A172 (cell line): ENCODE data around the gene XPC. TPM values are rescaled to one million over a fixed set of nuclear protein-coding genes. Genes with fewer than 3 reads are reported as not detected.

ENCODE experiments used
- DNase-seq: peaks from one replicate; pipeline ENCODE4 v3.0.0-alpha.2; 2015; ENCODE audit warnings: low spot score
- total RNA-seq: library from RNA; depleted of rRNA; stranded (reverse); fragments of >200 nt; shearing (Covaris generic); gene quantifications from 2 replicates; pipeline ENCODE4 v1.2.3, GENCODE V29; 2014

Gene XPC
- total RNA-seq, 1 experiment from 2014 or later = 32.2 TPM

DNA sequence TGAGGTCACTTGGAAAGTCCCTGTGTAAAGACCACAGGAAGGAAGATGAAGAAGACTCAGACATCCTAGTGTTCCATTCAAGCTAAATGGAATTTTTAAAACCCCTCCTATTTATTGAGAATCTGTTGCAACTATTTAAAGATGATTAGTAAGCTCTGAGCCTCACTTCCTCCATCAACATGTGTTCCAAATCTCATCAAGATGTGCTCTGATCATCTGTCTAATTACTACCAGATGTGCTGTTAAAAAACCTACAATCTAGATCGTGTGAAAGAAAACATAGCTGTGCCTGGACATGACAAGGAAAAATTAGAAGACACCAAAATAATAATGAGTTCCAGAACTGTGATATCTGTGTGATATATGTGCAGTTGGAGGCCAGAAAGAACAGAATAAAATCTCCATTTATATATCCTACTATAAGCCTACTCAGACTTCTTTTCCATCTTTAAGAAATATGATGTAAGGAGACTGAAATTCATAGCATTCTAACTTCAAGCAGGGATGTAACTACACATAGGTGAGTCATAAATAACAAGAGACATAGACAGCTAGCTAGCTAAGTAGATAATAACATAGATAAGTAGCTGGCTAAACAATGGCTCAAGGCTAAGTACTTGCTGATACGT lies 7.8 kb downstream of the XPC start:
- DNase-seq = peak; percentile 10

- DNase-seq = no peak
Measured at GRCh38 chr3:14169871-14170270, 8.5 kb downstream of the XPC start.

- DNase-seq = no peak
Measured at GRCh38 chr3:14169435-14169834, 9.0 kb downstream of the XPC start.

GRCh38 chr3:14166877-14167603 lies 11.4 kb downstream of the XPC start:
- no peak for DNase-seq

GRCh38 chr3:14162178-14162577 lies 16.2 kb downstream of the XPC start:
- DNase-seq = no peak

GRCh38 chr3:14161282-14161681 lies 17.1 kb downstream of the XPC start:
- no peak for DNase-seq

- DNase-seq = no peak
Measured at GRCh38 chr3:14159426-14159825, 19.0 kb downstream of the XPC start.

- no peak for DNase-seq
Measured at GRCh38 chr3:14158370-14158769, 20.0 kb downstream of the XPC start.

GRCh38 chr3:14157951-14158350 lies 20.4 kb downstream of the XPC start:
- DNase-seq = no peak

GRCh38 chr3:14156843-14157561 lies 21.4 kb downstream of the XPC start:
- no peak for DNase-seq

GRCh38 chr3:14156201-14156600 lies 22.2 kb downstream of the XPC start:
- no peak for DNase-seq

DNA sequence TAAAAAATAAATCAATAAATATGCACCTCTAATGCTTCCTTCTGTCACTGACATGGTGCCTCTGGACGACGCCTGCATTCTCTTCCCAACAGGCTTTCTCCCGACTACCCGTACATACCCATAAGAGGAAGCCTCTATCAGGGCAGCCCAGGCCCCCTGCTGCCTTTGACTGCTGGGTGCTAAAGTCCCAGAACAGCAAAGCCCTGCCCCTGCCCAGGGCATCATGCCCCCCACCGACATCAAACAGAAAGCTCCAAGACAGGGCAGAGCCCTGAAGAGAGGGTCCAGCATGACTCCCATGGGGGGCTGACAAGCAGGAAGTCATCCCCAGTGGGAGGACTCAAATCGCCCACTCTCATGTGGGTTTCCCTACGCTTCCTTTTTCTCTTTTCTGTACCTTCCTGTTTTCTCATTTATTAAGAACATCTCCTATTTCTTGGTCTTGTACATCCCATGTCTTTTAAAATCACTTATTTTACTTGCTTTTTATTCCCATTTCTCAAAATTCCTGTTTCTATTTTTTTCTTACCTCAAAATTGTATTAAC lies 23.4 kb downstream of the XPC start:
- no peak for DNase-seq

- DNase-seq = no peak
Measured at GRCh38 chr3:14154276-14154675, 24.1 kb downstream of the XPC start.

DNA sequence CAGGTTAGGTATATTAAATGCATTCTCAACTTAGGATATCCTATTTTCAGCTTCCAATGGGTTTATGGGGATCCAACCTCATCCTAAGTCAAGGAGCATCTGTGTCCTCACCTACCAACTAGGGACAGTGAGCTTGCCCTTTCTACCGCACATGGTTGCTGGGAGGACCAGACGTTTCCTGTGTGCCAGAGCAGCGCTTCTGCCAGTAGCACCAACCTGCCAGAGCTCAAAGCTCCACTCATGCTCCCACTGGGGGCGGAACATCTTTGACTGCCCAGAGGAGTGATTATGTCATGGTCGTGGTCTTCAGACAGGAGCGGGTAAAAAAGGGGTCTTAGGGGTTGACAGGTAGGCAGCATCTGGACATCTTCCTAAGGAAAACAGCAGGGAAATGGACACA lies 24.7 kb downstream of the XPC start:
- no peak for DNase-seq

- DNase-seq = no peak
Measured at GRCh38 chr3:14152963-14153355, 25.4 kb downstream of the XPC start.

GRCh38 chr3:14152233-14152962 lies 26.0 kb downstream of the XPC start:
- no peak for DNase-seq

- DNase-seq = no peak
Measured at GRCh38 chr3:14151471-14152083, 26.8 kb downstream of the XPC start.

DNA sequence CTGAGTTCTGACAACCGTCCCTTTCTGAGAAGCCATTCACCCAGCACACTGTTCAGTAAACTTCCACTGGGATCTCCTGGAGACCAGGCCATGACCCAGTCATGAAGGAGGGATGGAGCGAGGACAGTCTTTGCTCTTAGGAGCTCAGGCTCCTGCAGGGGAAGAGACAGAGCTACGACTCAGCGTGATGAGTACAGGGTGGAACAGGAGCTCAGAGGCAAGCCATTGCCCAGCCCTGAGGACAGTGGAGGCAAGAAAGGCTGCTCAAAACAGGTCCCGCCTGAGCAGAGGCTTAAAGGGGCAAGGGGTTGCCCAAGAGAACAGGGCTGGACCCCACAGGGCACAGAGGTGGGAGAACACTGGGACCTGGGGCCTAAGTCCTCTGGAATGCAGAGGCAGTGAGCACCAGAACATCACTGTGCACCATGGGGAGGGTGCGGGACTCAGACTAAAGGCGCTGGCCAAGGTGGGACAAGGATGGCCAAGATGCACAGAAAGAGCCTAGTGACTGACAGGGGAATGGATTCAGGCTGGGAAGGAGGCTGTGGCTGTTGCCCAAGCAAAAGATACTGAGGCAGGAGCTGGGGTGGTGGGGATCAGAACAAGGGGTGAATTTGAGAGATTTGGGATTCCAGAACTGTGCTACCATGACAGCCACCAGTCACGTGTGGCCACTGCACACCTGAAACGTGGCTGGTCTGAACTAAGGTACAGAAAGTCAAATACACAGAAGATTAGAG lies 27.7 kb downstream of the XPC start:
- DNase-seq = no peak

DNA sequence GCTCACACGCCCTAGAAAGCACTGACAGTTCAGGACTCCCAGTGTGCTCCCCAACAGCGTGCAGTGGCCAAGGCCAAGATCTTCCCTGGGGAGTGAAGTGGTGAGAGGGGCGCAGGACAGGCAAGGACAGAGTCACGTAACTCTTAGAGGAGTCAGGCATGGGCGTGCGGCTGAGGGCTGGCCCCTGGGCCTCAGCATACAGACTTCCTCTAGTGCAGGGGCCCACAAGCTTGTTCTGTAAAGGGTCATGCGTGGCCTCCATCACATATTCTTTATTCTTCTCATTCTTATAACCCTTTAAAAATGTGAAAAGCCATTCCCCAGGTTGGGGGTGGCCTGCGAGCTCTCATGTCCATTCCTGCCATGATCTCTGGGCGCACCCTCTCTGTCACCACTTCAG lies 28.3 kb downstream of the XPC start:
- no peak for DNase-seq

DNA sequence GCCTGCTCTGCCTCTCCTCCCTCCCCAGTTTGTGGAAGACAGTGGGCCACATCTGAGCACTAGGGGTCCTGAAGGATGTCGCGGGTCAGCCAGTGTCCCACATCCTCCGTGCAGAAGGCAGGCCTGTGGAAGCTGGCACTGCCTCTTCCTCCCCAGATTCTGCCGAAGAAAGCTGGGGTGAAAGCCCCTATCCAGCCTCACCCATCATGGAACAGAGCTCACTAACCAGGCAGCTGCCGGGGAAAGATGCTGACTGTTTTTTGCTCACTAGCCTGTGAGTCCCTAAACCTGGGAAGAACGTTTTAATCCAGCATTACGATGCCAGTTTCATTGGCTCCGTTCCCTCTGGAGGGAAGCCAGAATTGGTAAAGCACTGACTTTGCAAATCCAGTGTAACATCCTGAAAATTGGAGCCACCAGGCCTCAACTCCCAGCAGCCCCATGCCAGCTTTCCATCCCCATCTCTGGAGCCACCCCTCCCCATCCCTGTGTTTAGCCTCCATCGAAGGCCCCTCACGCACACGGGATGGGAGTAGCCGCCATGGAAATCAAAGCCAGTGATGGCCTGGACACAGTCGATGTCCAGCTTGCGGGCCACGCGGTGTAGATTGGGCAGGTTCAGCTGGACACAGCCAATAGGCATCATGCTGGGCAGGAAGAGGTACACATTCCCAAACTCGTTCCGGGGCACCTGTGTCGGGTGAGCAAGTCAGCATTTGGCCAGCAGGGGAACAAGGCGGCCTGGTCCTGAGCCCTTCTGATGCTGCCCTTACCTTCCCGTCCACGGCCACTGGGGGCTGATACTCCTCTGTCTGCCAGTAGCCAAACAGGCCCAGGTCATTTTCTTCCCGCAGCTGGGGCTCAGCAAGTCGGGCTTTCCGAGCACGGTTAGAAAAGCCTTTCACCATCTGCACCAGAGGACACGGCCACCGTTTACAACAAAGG lies 30.1 kb downstream of the XPC start:
- no peak for DNase-seq
